B cell (primary cell): Measurements from ENCODE around the gene COL5A2. TPM values are rescaled to one million over a fixed set of nuclear protein-coding genes. Genes with fewer than 3 reads are reported as not detected.

Experiments
- ATAC-seq: fragments of 200-7000 bp; cut with Tn5 transposase; one replicate; pipeline ENCODE4 v1.10.0; 2021; ENCODE audit warnings: low read depth, mild to moderate bottlenecking, moderate number of reproducible peaks, moderate library complexity
- CTCF ChIA-PET: fragments of 350-600 bp; sonication (Branson Sonifier 250); formaldehyde crosslinking; loops from one replicate; lab custom pipeline; 2021; ENCODE audit warnings: antibody characterized with exemption, inconsistent platforms; lab: Charles Lee
- POLR2A ChIA-PET: fragments of 350-600 bp; sonication (Branson Sonifier 250); formaldehyde crosslinking; loops from one replicate; lab custom pipeline; 2021; ENCODE audit warnings: antibody characterized with exemption; lab: Charles Lee
- DNase-seq: peaks from one replicate; pipeline ENCODE4 v3.0.0; 2013
- H2AFZ ChIP-seq: 2 replicates; pipeline ENCODE4 v1.6.1; 2012; ENCODE audit warnings: mild to moderate bottlenecking, low read depth, low read length; ENCODE audit not compliant: insufficient read depth, poor library complexity, severe bottlenecking
- H3K27ac ChIP-seq, 2 donors: 1 replicate in 1 of 2; 2 replicates in 1 of 2; pipeline ENCODE4 v1.5.1; 2012 to 2013; ENCODE audit warnings: low read length in 2 of 2, mild to moderate bottlenecking in 2 of 2, moderate library complexity in 1 of 2
- H3K27me3 ChIP-seq, 4 experiments: fragments of 200-600 bp in 1 of 4; sonication (generic) in 1 of 4; replicated peaks in 1 of 4; 1 replicate in 2 of 4; 2 replicates in 2 of 4; pipeline versions ENCODE4 v1.6.1 to v1.7.0; 2013 to 2016; ENCODE audit warnings: low read length in 3 of 4, mild to moderate bottlenecking in 2 of 4, mixed read lengths in 1 of 4, moderate library complexity in 1 of 4; ENCODE audit not compliant: insufficient read depth in 4 of 4, control insufficient read depth in 3 of 4; ENCODE audit errors: control extremely low read depth in 1 of 4
- H3K36me3 ChIP-seq, 2 experiments: replicated peaks in 1 of 2; 1 replicate in 1 of 2; 2 replicates in 1 of 2; pipeline versions ENCODE4 v1.6.1 to v1.7.1; 2013; ENCODE audit warnings: low read length in 1 of 2; ENCODE audit not compliant: insufficient read depth in 2 of 2, control insufficient read depth in 1 of 2; ENCODE audit errors: control extremely low read depth in 1 of 2, extremely low read depth in 1 of 2
- H3K4me1 ChIP-seq, 2 donors: fragments of 200-600 bp in 1 of 2; sonication (generic) in 1 of 2; 1 replicate in 1 of 2; 2 replicates in 1 of 2; pipeline versions ENCODE4 v1.5.1 to v1.6.1; 2013 to 2017; ENCODE audit warnings: low read length in 2 of 2; ENCODE audit not compliant: control insufficient read depth in 2 of 2, insufficient read depth in 2 of 2
- H3K4me2 ChIP-seq: replicated peaks from 2 replicates; pipeline ENCODE3; 2012; ENCODE audit warnings: mild to moderate bottlenecking, low read depth, low read length; ENCODE audit not compliant: poor library complexity, severe bottlenecking
- H3K4me3 ChIP-seq, 5 experiments: fragments of 200-600 bp in 1 of 5; sonication (generic) in 1 of 5; 1 replicate in 3 of 5; 2 replicates in 2 of 5; pipeline versions ENCODE4 v1.5.1 to v1.7.0; 2011 to 2016; ENCODE audit warnings: low read length in 4 of 5, mild to moderate bottlenecking in 4 of 5, low read depth in 2 of 5, control low read depth in 1 of 5, moderate library complexity in 1 of 5; ENCODE audit not compliant: insufficient read depth in 1 of 5; ENCODE audit errors: control extremely low read depth in 1 of 5, extremely low read depth in 1 of 5
- H3K79me2 ChIP-seq: fragments of 200-600 bp; sonication (generic); one replicate; pipeline ENCODE4 v1.6.0; 2016; ENCODE audit warnings: low read length; ENCODE audit not compliant: control insufficient read depth, insufficient read depth
- H3K9ac ChIP-seq: fragments of 200-600 bp; sonication (generic); 2 replicates; pipeline ENCODE4 v1.6.1; 2017; ENCODE audit warnings: mild to moderate bottlenecking, low read length, moderate library complexity
- H3K9me3 ChIP-seq, 3 donors: one replicate each; pipeline versions ENCODE4 v1.6.1 to v1.7.1; 2013; ENCODE audit warnings: low read length in 2 of 3; ENCODE audit not compliant: control insufficient read depth in 2 of 3, insufficient read depth in 1 of 3; ENCODE audit errors: control extremely low read depth in 1 of 3
- H4K20me1 ChIP-seq: 2 replicates; pipeline ENCODE4 v1.6.0; 2012; ENCODE audit warnings: mild to moderate bottlenecking, low read length; ENCODE audit not compliant: insufficient read depth, control insufficient read depth, poor library complexity, severe bottlenecking
- H3K27ac Mint-ChIP-seq: one replicate; pipeline ENCODE4 v1.8.0; 2021; ENCODE audit warnings: mixed read lengths
- H3K27me3 Mint-ChIP-seq: one replicate; pipeline ENCODE4 v1.8.0; 2021; ENCODE audit warnings: mixed read lengths
- H3K4me1 Mint-ChIP-seq: one replicate; pipeline ENCODE4 v1.8.0; 2021; ENCODE audit warnings: mixed read lengths
- H3K4me3 Mint-ChIP-seq: one replicate; pipeline ENCODE4 v1.8.0; 2021; ENCODE audit warnings: mixed read lengths
- H3K9me3 Mint-ChIP-seq: one replicate; pipeline ENCODE4 v1.8.0; 2022; ENCODE audit warnings: mixed read lengths; ENCODE audit not compliant: insufficient read depth
- EZH2 ChIP-seq: IDR thresholded peaks from 2 replicates; pipeline ENCODE4 v1.6.1; 2012; ENCODE audit warnings: borderline replicate concordance, low read depth, mild to moderate bottlenecking, moderate library complexity, low read length; ENCODE audit not compliant: insufficient read depth, poor library complexity, severe bottlenecking
- WGBS: methylation state at CpG from one replicate; pipeline ENCODE4 v1.1.5; 2013; ENCODE audit warnings: missing lambda C conversion rate; ENCODE audit not compliant: insufficient coverage; 5-methylcytosine and 5-hydroxymethylcytosine counted together
- intact Hi-C: fragments of 100-400 bp; cut with micrococcal nuclease; formaldehyde crosslinking; loops from one replicate; pipeline ENCODE4 v1.10.0; 2022
- polyA plus RNA-seq: library from polyadenylated mRNA; depleted of rRNA; stranded (reverse); fragments of >200 nt; gene quantifications from 2 replicates; pipeline ENCODE4 v1.2.3, GENCODE V29; 2012
- total RNA-seq, 2 donors: library from RNA; stranded (reverse); fragments of 120-200 nt in 1 of 2; gene quantifications; 1 replicate in 1 of 2; 2 replicates in 1 of 2; pipeline versions ENCODE4 v1.2.3 to v1.2.4, GENCODE V29; 2013 to 2022
- TF ChIP-seq, protein P1 (sequence below): fragments of 200-600 bp; IDR thresholded peaks from one replicate; pipeline ENCODE4 v1.8.0; 2022; ENCODE audit warnings: antibody characterized with exemption, mild to moderate bottlenecking

The COL5A2 gene
- total and polyA plus RNA-seq, 2 donors (not counting 1 experiment from before 2014, with no cell fraction given), result 0.44 to 0.45 TPM

DNA sequence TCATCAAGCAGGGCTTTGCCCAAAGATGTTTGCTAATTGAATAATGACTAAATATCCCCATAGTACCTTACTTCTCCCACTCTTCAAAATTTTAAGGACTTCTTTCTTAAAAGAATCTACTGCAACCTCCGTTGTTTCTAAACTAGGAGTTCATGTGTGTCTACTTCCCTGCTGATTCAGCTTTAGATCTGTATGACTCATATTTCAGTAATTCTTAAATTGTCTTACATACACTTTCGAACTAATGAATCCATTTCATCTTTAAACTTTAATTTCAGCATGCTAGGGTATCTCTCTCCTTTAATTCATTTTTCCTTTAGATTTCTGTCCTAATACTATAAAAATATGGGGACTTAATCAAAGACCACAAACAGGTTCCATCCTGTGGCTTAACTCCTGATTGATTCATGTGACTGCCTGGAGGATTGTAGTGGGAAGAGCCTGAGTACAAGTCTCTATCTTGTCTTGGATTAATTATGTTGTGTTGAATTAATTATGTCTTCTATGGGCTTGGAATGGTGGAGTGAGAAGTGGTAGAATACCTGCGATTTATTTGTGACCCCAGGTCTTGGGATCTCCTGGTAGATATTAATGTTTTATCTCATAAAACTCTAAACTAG is 24.9 kb upstream of the COL5A2 start:
- no peak overlapping the region for H2AFZ ChIP-seq
- no peak overlapping the region for H3K9ac ChIP-seq
- intact Hi-C loops, result no loop called here
- Mint-ChIP-seq H3K27me3 (no peaks in the 10 kb centered on the region), H3K4me3 (no peak overlapping the region), H3K9me3 (no peaks in the 10 kb centered on the region), H3K4me1 (no peaks in the 10 kb centered on the region), H3K27ac (no peak overlapping the region)
- H3K4me1 ChIP-seq, result no peaks in the 10 kb centered on the region
- CTCF ChIA-PET, result no interaction called here
- POLR2A ChIA-PET, result no interaction called here
- no peaks in the 10 kb centered on the region for H4K20me1 ChIP-seq
- no peaks in the 10 kb centered on the region for H3K79me2 ChIP-seq
- H3K9me3 ChIP-seq, result no peaks in the 10 kb centered on the region
- DNase-seq (no peak), ATAC-seq (no peak)
- H3K27ac ChIP-seq, result no peak overlapping the region
- H3K27me3 ChIP-seq, result no peaks in the 10 kb centered on the region
- no peak overlapping the region for H3K4me3 ChIP-seq
- TF ChIP-seq EZH2, result no peak
- TF ChIP-seq, protein P1, sequence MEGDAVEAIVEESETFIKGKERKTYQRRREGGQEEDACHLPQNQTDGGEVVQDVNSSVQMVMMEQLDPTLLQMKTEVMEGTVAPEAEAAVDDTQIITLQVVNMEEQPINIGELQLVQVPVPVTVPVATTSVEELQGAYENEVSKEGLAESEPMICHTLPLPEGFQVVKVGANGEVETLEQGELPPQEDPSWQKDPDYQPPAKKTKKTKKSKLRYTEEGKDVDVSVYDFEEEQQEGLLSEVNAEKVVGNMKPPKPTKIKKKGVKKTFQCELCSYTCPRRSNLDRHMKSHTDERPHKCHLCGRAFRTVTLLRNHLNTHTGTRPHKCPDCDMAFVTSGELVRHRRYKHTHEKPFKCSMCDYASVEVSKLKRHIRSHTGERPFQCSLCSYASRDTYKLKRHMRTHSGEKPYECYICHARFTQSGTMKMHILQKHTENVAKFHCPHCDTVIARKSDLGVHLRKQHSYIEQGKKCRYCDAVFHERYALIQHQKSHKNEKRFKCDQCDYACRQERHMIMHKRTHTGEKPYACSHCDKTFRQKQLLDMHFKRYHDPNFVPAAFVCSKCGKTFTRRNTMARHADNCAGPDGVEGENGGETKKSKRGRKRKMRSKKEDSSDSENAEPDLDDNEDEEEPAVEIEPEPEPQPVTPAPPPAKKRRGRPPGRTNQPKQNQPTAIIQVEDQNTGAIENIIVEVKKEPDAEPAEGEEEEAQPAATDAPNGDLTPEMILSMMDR, result no peak
- no peaks in the 10 kb centered on the region for H3K36me3 ChIP-seq
- no peak overlapping the region for H3K4me2 ChIP-seq
- WGBS, result no CpG with 5 or more reads among the region's 3 CpGs

- Mint-ChIP-seq H3K4me3 (no peak overlapping the region), H3K9me3 (no peaks in the 10 kb centered on the region), H3K4me1 (no peaks in the 10 kb centered on the region), H3K27ac (no peak overlapping the region), H3K27me3 (no peaks in the 10 kb centered on the region)
- DNase-seq (no peak), ATAC-seq (no peak)
- H3K4me1 ChIP-seq, result no peaks in the 10 kb centered on the region
- ChIA-PET CTCF (no interaction called here), POLR2A (no interaction called here)
- no peaks in the 10 kb centered on the region for H3K27me3 ChIP-seq
- H3K79me2 ChIP-seq, result no peaks in the 10 kb centered on the region
- intact Hi-C loops, result no loop called here
- no peak overlapping the region for H3K4me2 ChIP-seq
- TF ChIP-seq, protein P1, result no peak
- no peak for TF ChIP-seq EZH2
- H4K20me1 ChIP-seq, result no peaks in the 10 kb centered on the region
- no peaks in the 10 kb centered on the region for H3K36me3 ChIP-seq
- no peak overlapping the region for H2AFZ ChIP-seq
- H3K27ac ChIP-seq, result no peak overlapping the region
- no peak overlapping the region for H3K4me3 ChIP-seq
- no peaks in the 10 kb centered on the region for H3K9me3 ChIP-seq
- WGBS, result no CpG with 5 or more reads among the region's 4 CpGs
- no peak overlapping the region for H3K9ac ChIP-seq
Measured at GRCh38 chr2:189203177-189203799, 23.7 kb upstream of the COL5A2 start.
